OCI-LY3 (cell line): ENCODE measurements around the gene IRGQ.

Source experiments
- CTCF ChIP-seq: fragments of 200-600, 300-600 bp; sonication (generic); IDR thresholded peaks from 2 replicates; pipeline ENCODE4 v1.5.1; 2014; ENCODE audit warnings: antibody characterized with exemption, low read length, low read depth
- EZH2phosphoT487 ChIP-seq: fragments of 200-600 bp; shearing (Covaris generic); IDR thresholded peaks from 2 replicates; pipeline ENCODE4 v1.6.1; 2018; ENCODE audit warnings: antibody characterized with exemption, mixed run types, low read depth

- no peak for TF ChIP-seq CTCF
- TF ChIP-seq EZH2phosphoT487 = no peak
Observed at GRCh38 chr19:43641333-43641732, 45.4 kb upstream of the IRGQ start.
